ENCODE data around the gene RTTN. TPM values are rescaled to one million over a fixed set of nuclear protein-coding genes. Genes with fewer than 3 reads are reported as not detected.

The RTTN gene
- total and polyA plus RNA-seq, 2 of the 13 experiments (the other 11 are each of a cell fraction or from before 2014, with no cell fraction given): 5.4 to 18.7 TPM

DNA sequence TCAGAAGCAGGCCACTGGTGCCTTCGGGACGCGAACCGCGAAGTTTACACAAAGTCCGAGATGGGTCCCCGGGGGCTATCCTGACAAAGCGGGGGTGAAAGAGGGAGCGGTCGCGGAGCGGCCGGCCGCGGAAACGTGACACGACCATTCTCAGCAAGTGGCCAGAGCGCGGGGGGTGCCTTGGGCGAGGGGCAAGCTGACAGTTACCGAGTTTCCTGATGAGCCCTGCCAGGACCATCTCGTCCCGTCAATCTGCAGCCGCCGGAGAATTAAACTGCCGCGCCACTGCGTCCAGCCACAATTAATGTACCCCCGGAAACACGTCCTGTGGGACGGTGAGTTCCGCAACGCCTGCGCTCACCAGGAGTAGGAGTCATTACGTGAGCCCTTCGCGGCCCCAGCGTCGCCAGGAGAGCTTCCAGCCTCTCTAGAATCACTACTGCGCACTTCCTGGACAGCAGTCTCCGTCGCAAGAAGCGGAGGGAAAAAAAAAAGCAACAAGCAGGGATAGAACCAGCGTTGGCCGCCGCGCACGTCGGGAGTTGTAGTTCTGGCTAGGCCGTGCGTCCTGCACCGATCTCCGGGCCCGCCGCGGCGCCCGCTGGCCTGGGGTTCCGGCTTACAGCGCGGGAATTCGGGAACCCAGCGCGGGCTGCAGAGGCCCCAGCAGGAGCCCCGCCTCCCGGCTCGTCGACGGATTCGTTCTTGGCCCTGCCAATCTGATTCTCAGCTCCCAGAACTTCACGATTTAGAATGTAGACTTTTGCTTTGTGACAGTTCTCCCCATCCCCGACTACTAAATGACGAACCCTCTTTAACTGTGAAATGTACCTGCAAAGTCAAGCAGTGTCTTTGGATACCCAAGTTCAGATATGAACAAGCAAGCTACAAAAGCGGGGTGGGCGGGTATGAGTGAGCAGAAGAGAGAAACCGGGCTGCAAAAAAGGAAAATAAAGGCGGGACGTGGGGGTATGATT, at the start of gene RTTN (continued):
- TF ChIP-seq GABPA (IDR thresholded peaks at IDR 0.05; ENCODE audit: low read depth, low read length) (peak; percentile 69), GABPA (CRISPR knock-in tag; IDR thresholded peaks at IDR 0.05; ENCODE audit: low read depth) (peak; percentile 88), PHF21A (CRISPR knock-in tag; IDR thresholded peaks at IDR 0.05) (peak; percentile 93), RCOR2 (CRISPR knock-in tag; IDR thresholded peaks at IDR 0.05) (no peak), SP5 (CRISPR knock-in tag; IDR thresholded peaks at IDR 0.05; ENCODE audit: borderline replicate concordance, low read depth) (peak; percentile 65; the same call in 1 of the 2 replicates), NONO (IDR thresholded peaks at IDR 0.05) (no peak), NONO (CRISPR knock-in tag; conservative IDR thresholded peaks at IDR 0.05) (peak; percentile 77), ZNF598 (CRISPR knock-in tag; IDR thresholded peaks at IDR 0.05; ENCODE audit: borderline replicate concordance) (peak; percentile 85; the same call in 1 of the 2 replicates), NR2F1 (CRISPR knock-in tag; IDR thresholded peaks at IDR 0.05) (0 out of 4 replicates have a peak, but pooled peaks of 1 of the 2 experiments have one; percentile 25), NKX3-1 (CRISPR knock-in tag; IDR thresholded peaks at IDR 0.05) (peak; percentile 68; the same call in 1 of the 2 replicates), YEATS4 (CRISPR knock-in tag; IDR thresholded peaks at IDR 0.05; ENCODE audit: borderline replicate concordance) (peak; percentile 92), KLF13 (CRISPR knock-in tag; IDR thresholded peaks at IDR 0.05) (no peak), ZNF570 (CRISPR knock-in tag; IDR thresholded peaks at IDR 0.05; ENCODE audit: borderline replicate concordance) (no peak)
- TF ChIP-seq, protein P1, sequence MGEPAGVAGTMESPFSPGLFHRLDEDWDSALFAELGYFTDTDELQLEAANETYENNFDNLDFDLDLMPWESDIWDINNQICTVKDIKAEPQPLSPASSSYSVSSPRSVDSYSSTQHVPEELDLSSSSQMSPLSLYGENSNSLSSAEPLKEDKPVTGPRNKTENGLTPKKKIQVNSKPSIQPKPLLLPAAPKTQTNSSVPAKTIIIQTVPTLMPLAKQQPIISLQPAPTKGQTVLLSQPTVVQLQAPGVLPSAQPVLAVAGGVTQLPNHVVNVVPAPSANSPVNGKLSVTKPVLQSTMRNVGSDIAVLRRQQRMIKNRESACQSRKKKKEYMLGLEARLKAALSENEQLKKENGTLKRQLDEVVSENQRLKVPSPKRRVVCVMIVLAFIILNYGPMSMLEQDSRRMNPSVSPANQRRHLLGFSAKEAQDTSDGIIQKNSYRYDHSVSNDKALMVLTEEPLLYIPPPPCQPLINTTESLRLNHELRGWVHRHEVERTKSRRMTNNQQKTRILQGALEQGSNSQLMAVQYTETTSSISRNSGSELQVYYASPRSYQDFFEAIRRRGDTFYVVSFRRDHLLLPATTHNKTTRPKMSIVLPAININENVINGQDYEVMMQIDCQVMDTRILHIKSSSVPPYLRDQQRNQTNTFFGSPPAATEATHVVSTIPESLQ (CRISPR knock-in tag; conservative IDR thresholded peaks at IDR 0.05): 0 out of 2 replicates have a peak, but pooled peaks have one; percentile 82
- TF ChIP-seq, protein P2, sequence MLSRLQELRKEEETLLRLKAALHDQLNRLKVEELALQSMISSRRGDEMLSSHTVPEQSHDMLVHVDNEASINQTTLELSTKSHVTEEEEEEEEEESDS (CRISPR knock-in tag; IDR thresholded peaks at IDR 0.05; ENCODE audit: borderline replicate concordance): peak; percentile 28; the same call in 1 of the 2 replicates
- TF ChIP-seq, protein P3, sequence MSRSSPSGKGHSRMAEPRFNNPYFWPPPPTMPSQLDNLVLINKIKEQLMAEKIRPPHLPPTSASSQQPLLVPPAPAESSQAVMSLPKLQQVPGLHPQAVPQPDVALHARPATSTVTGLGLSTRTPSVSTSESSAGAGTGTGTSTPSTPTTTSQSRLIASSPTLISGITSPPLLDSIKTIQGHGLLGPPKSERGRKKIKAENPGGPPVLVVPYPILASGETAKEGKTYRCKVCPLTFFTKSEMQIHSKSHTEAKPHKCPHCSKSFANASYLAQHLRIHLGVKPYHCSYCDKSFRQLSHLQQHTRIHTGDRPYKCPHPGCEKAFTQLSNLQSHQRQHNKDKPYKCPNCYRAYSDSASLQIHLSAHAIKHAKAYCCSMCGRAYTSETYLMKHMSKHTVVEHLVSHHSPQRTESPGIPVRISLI (CRISPR knock-in tag; IDR thresholded peaks at IDR 0.05; ENCODE audit: borderline replicate concordance): peak; percentile 94
- TF ChIP-seq, protein P4, sequence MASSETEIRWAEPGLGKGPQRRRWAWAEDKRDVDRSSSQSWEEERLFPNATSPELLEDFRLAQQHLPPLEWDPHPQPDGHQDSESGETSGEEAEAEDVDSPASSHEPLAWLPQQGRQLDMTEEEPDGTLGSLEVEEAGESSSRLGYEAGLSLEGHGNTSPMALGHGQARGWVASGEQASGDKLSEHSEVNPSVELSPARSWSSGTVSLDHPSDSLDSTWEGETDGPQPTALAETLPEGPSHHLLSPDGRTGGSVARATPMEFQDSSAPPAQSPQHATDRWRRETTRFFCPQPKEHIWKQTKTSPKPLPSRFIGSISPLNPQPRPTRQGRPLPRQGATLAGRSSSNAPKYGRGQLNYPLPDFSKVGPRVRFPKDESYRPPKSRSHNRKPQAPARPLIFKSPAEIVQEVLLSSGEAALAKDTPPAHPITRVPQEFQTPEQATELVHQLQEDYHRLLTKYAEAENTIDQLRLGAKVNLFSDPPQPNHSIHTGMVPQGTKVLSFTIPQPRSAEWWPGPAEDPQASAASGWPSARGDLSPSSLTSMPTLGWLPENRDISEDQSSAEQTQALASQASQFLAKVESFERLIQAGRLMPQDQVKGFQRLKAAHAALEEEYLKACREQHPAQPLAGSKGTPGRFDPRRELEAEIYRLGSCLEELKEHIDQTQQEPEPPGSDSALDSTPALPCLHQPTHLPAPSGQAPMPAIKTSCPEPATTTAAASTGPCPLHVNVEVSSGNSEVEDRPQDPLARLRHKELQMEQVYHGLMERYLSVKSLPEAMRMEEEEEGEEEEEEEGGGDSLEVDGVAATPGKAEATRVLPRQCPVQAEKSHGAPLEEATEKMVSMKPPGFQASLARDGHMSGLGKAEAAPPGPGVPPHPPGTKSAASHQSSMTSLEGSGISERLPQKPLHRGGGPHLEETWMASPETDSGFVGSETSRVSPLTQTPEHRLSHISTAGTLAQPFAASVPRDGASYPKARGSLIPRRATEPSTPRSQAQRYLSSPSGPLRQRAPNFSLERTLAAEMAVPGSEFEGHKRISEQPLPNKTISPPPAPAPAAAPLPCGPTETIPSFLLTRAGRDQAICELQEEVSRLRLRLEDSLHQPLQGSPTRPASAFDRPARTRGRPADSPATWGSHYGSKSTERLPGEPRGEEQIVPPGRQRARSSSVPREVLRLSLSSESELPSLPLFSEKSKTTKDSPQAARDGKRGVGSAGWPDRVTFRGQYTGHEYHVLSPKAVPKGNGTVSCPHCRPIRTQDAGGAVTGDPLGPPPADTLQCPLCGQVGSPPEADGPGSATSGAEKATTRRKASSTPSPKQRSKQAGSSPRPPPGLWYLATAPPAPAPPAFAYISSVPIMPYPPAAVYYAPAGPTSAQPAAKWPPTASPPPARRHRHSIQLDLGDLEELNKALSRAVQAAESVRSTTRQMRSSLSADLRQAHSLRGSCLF (CRISPR knock-in tag; IDR thresholded peaks at IDR 0.05; ENCODE audit: borderline replicate concordance): no peak
